B cell (primary cell): ENCODE results near the gene SPTAN1. TPM values are rescaled to one million over a fixed set of nuclear protein-coding genes. Genes with fewer than 3 reads are reported as not detected.

ENCODE experiments used
- ATAC-seq: fragments of 200-7000 bp; cut with Tn5 transposase; one replicate; pipeline ENCODE4 v1.10.0; 2021; ENCODE audit warnings: low read depth, mild to moderate bottlenecking, moderate number of reproducible peaks, moderate library complexity
- CTCF ChIA-PET: fragments of 350-600 bp; sonication (Branson Sonifier 250); formaldehyde crosslinking; loops from one replicate; lab custom pipeline; 2021; ENCODE audit warnings: antibody characterized with exemption, inconsistent platforms; lab: Charles Lee
- POLR2A ChIA-PET: fragments of 350-600 bp; sonication (Branson Sonifier 250); formaldehyde crosslinking; loops from one replicate; lab custom pipeline; 2021; ENCODE audit warnings: antibody characterized with exemption; lab: Charles Lee
- DNase-seq: peaks from one replicate; pipeline ENCODE4 v3.0.0; 2013
- H2AFZ ChIP-seq: 2 replicates; pipeline ENCODE4 v1.6.1; 2012; ENCODE audit warnings: mild to moderate bottlenecking, low read depth, low read length; ENCODE audit not compliant: insufficient read depth, poor library complexity, severe bottlenecking
- H3K27ac ChIP-seq, 2 donors: 1 replicate in 1 of 2; 2 replicates in 1 of 2; pipeline ENCODE4 v1.5.1; 2012 to 2013; ENCODE audit warnings: low read length in 2 of 2, mild to moderate bottlenecking in 2 of 2, moderate library complexity in 1 of 2
- H3K27me3 ChIP-seq, 4 experiments: fragments of 200-600 bp in 1 of 4; sonication (generic) in 1 of 4; replicated peaks in 1 of 4; 1 replicate in 2 of 4; 2 replicates in 2 of 4; pipeline versions ENCODE4 v1.6.1 to v1.7.0; 2013 to 2016; ENCODE audit warnings: low read length in 3 of 4, mild to moderate bottlenecking in 2 of 4, mixed read lengths in 1 of 4, moderate library complexity in 1 of 4; ENCODE audit not compliant: insufficient read depth in 4 of 4, control insufficient read depth in 3 of 4; ENCODE audit errors: control extremely low read depth in 1 of 4
- H3K36me3 ChIP-seq, 2 experiments: replicated peaks in 1 of 2; 1 replicate in 1 of 2; 2 replicates in 1 of 2; pipeline versions ENCODE4 v1.6.1 to v1.7.1; 2013; ENCODE audit warnings: low read length in 1 of 2; ENCODE audit not compliant: insufficient read depth in 2 of 2, control insufficient read depth in 1 of 2; ENCODE audit errors: control extremely low read depth in 1 of 2, extremely low read depth in 1 of 2
- H3K4me1 ChIP-seq, 2 donors: fragments of 200-600 bp in 1 of 2; sonication (generic) in 1 of 2; 1 replicate in 1 of 2; 2 replicates in 1 of 2; pipeline versions ENCODE4 v1.5.1 to v1.6.1; 2013 to 2017; ENCODE audit warnings: low read length in 2 of 2; ENCODE audit not compliant: control insufficient read depth in 2 of 2, insufficient read depth in 2 of 2
- H3K4me2 ChIP-seq: replicated peaks from 2 replicates; pipeline ENCODE3; 2012; ENCODE audit warnings: mild to moderate bottlenecking, low read depth, low read length; ENCODE audit not compliant: poor library complexity, severe bottlenecking
- H3K4me3 ChIP-seq, 5 experiments: fragments of 200-600 bp in 1 of 5; sonication (generic) in 1 of 5; 1 replicate in 3 of 5; 2 replicates in 2 of 5; pipeline versions ENCODE4 v1.5.1 to v1.7.0; 2011 to 2016; ENCODE audit warnings: low read length in 4 of 5, mild to moderate bottlenecking in 4 of 5, low read depth in 2 of 5, control low read depth in 1 of 5, moderate library complexity in 1 of 5; ENCODE audit not compliant: insufficient read depth in 1 of 5; ENCODE audit errors: control extremely low read depth in 1 of 5, extremely low read depth in 1 of 5
- H3K79me2 ChIP-seq: fragments of 200-600 bp; sonication (generic); one replicate; pipeline ENCODE4 v1.6.0; 2016; ENCODE audit warnings: low read length; ENCODE audit not compliant: control insufficient read depth, insufficient read depth
- H3K9ac ChIP-seq: fragments of 200-600 bp; sonication (generic); 2 replicates; pipeline ENCODE4 v1.6.1; 2017; ENCODE audit warnings: mild to moderate bottlenecking, low read length, moderate library complexity
- H3K9me3 ChIP-seq, 3 donors: one replicate each; pipeline versions ENCODE4 v1.6.1 to v1.7.1; 2013; ENCODE audit warnings: low read length in 2 of 3; ENCODE audit not compliant: control insufficient read depth in 2 of 3, insufficient read depth in 1 of 3; ENCODE audit errors: control extremely low read depth in 1 of 3
- H4K20me1 ChIP-seq: 2 replicates; pipeline ENCODE4 v1.6.0; 2012; ENCODE audit warnings: mild to moderate bottlenecking, low read length; ENCODE audit not compliant: insufficient read depth, control insufficient read depth, poor library complexity, severe bottlenecking
- H3K27ac Mint-ChIP-seq: one replicate; pipeline ENCODE4 v1.8.0; 2021; ENCODE audit warnings: mixed read lengths
- H3K27me3 Mint-ChIP-seq: one replicate; pipeline ENCODE4 v1.8.0; 2021; ENCODE audit warnings: mixed read lengths
- H3K4me1 Mint-ChIP-seq: one replicate; pipeline ENCODE4 v1.8.0; 2021; ENCODE audit warnings: mixed read lengths
- H3K4me3 Mint-ChIP-seq: one replicate; pipeline ENCODE4 v1.8.0; 2021; ENCODE audit warnings: mixed read lengths
- H3K9me3 Mint-ChIP-seq: one replicate; pipeline ENCODE4 v1.8.0; 2022; ENCODE audit warnings: mixed read lengths; ENCODE audit not compliant: insufficient read depth
- EZH2 ChIP-seq: IDR thresholded peaks from 2 replicates; pipeline ENCODE4 v1.6.1; 2012; ENCODE audit warnings: borderline replicate concordance, low read depth, mild to moderate bottlenecking, moderate library complexity, low read length; ENCODE audit not compliant: insufficient read depth, poor library complexity, severe bottlenecking
- WGBS: methylation state at CpG from one replicate; pipeline ENCODE4 v1.1.5; 2013; ENCODE audit warnings: missing lambda C conversion rate; ENCODE audit not compliant: insufficient coverage; 5-methylcytosine and 5-hydroxymethylcytosine counted together
- intact Hi-C: fragments of 100-400 bp; cut with micrococcal nuclease; formaldehyde crosslinking; loops from one replicate; pipeline ENCODE4 v1.10.0; 2022
- polyA plus RNA-seq: library from polyadenylated mRNA; depleted of rRNA; stranded (reverse); fragments of >200 nt; gene quantifications from 2 replicates; pipeline ENCODE4 v1.2.3, GENCODE V29; 2012
- total RNA-seq, 2 donors: library from RNA; stranded (reverse); fragments of 120-200 nt in 1 of 2; gene quantifications; 1 replicate in 1 of 2; 2 replicates in 1 of 2; pipeline versions ENCODE4 v1.2.3 to v1.2.4, GENCODE V29; 2013 to 2022
- TF ChIP-seq, protein P1 (sequence below): fragments of 200-600 bp; IDR thresholded peaks from one replicate; pipeline ENCODE4 v1.8.0; 2022; ENCODE audit warnings: antibody characterized with exemption, mild to moderate bottlenecking

Gene SPTAN1
- total and polyA plus RNA-seq, 2 donors (not counting 1 experiment from before 2014, with no cell fraction given), result 129 to 351 TPM

DNA sequence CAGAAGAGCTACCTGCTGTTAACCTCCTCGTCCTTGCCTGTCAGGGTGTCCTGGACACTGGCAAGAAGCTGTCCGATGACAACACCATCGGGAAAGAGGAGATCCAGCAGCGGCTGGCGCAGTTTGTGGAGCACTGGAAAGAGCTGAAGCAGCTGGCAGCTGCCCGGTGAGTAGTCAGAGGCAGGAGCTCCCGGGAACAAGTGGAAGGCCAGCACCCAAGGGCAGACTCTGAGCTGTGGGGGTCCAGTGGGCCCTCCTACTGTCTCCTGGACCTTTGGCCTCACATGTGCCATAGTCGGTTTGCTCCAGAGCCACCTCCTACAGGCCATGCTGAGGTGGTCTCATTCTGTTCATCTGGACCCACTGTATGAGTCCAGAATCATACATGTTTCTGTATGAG, 65.6 kb downstream of the SPTAN1 start:
- H3K27me3 Mint-ChIP-seq, result no peaks in the 10 kb centered on the region
- no peak for DNase-seq
- CTCF ChIA-PET, result no interaction called here

DNA sequence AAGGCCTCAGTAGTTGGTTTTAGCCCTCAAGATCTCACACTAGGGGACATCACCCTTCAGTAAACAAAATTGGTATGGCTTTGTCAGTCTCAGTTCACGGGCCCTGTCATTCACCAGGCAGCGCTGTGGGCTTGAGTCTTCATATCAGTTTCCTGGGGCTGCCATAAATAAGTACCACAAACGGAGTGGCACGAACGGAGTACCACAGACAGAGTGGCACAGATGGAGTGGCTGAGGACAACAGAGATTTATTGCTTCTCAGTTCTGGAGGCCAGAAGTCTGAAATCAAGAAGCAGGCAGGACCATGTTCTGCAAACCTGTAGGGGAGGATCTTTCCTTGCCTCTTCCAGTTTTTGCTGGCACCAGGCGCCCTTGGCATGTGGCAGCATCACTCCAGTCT, 66.7 kb downstream of the SPTAN1 start:
- DNase-seq, result no peak
- Histone ChIP-seq H2AFZ (no peak overlapping the region), H3K36me3 (peaks cover 6 to 82% of the 10 kb centered on the region in 2 experiments), H3K4me2 (no peak overlapping the region), H4K20me1 (no peaks in the 10 kb centered on the region), H3K4me1 (no peaks in the 10 kb centered on the region), H3K79me2 (no peaks in the 10 kb centered on the region), H3K9me3 (no peaks in the 10 kb centered on the region), H3K27me3 (no peaks in the 10 kb centered on the region), H3K4me3 (no peak overlapping the region), H3K27ac (no peak overlapping the region), H3K9ac (no peak overlapping the region)
- H3K4me1 Mint-ChIP-seq, result no peaks in the 10 kb centered on the region
- intact Hi-C loops, result no loop called here
- ChIA-PET POLR2A (no interaction called here), CTCF (no interaction called here)
- H3K27ac Mint-ChIP-seq, result no peak overlapping the region
- no peaks in the 10 kb centered on the region for H3K9me3 Mint-ChIP-seq
- ATAC-seq, result no peak
- WGBS, result 93% methylated on average over 6 of the region's 6 CpGs
- no peak overlapping the region for H3K4me3 Mint-ChIP-seq
- no peaks in the 10 kb centered on the region for H3K27me3 Mint-ChIP-seq
- TF ChIP-seq, protein P1, sequence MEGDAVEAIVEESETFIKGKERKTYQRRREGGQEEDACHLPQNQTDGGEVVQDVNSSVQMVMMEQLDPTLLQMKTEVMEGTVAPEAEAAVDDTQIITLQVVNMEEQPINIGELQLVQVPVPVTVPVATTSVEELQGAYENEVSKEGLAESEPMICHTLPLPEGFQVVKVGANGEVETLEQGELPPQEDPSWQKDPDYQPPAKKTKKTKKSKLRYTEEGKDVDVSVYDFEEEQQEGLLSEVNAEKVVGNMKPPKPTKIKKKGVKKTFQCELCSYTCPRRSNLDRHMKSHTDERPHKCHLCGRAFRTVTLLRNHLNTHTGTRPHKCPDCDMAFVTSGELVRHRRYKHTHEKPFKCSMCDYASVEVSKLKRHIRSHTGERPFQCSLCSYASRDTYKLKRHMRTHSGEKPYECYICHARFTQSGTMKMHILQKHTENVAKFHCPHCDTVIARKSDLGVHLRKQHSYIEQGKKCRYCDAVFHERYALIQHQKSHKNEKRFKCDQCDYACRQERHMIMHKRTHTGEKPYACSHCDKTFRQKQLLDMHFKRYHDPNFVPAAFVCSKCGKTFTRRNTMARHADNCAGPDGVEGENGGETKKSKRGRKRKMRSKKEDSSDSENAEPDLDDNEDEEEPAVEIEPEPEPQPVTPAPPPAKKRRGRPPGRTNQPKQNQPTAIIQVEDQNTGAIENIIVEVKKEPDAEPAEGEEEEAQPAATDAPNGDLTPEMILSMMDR, result no peak
- no peak for TF ChIP-seq EZH2

More for the DNA sequence above, 65.6 kb downstream of the SPTAN1 start:
- Histone ChIP-seq H3K4me2 (no peak overlapping the region), H3K27me3 (no peaks in the 10 kb centered on the region), H3K9ac (no peak overlapping the region), H3K4me1 (no peaks in the 10 kb centered on the region), H3K9me3 (no peaks in the 10 kb centered on the region), H2AFZ (no peak overlapping the region), H3K79me2 (no peaks in the 10 kb centered on the region), H3K4me3 (no peak overlapping the region), H3K36me3 (peaks cover 6 to 88% of the 10 kb centered on the region in 2 experiments), H4K20me1 (no peaks in the 10 kb centered on the region), H3K27ac (no peak overlapping the region)
- Mint-ChIP-seq H3K27ac (no peak overlapping the region), H3K4me1 (no peaks in the 10 kb centered on the region), H3K9me3 (no peaks in the 10 kb centered on the region), H3K4me3 (no peak overlapping the region)
- intact Hi-C loops, result no loop called here
- WGBS, result over 99% methylated on average over 8 of the region's 8 CpGs
- no peak for TF ChIP-seq EZH2
- TF ChIP-seq, protein P1, result no peak
- ATAC-seq, result no peak
- POLR2A ChIA-PET, result interaction anchor here (0.5 kb wide), 1 partner anchor 30 kb away, joined by 6 read pairs; no protein-coding TSS in a partner anchor
